Right lung (tissue), 5 donors: ENCODE measurements around the gene TOPORS. TPM values are rescaled to one million over a fixed set of nuclear protein-coding genes. Genes with fewer than 3 reads are reported as not detected.
"Not testable (repeated sequence)": the region's sequence is repeated elsewhere in the genome, so short reads cannot be mapped to it uniquely, and the experiment has no call there.

Experiments used
- DNase-seq, 2 donors: peaks; one replicate each; pipeline ENCODE4 v3.0.0-alpha.2; 2013
- polyA plus RNA-seq, 5 donors: library from polyadenylated mRNA; unstranded; fragments of 120-200 nt; gene quantifications; one replicate each; pipeline versions ENCODE4 v1.2.1 to v1.2.3, GENCODE V29; 2013; ENCODE audit warnings: inconsistent platforms in 1 of 5, low replicate concordance in 1 of 5; ENCODE audit not compliant: insufficient read length in 5 of 5, insufficient read depth in 1 of 5

TOPORS gene
- polyA plus RNA-seq, 5 donors = 23.0 to 32.6 (median 29.2) TPM

GRCh38 chr9:32571969-32572899 is 19.8 kb upstream of the TOPORS start:
- DNase-seq = peak in 1 of 2 donors; percentile 61

- no peak for DNase-seq
Observed at GRCh38 chr9:32570262-32570661, 17.9 kb upstream of the TOPORS start.

GRCh38 chr9:32566770-32567169 is 14.4 kb upstream of the TOPORS start:
- no peak for DNase-seq

- DNase-seq = no peak
Observed at GRCh38 chr9:32565967-32566366, 13.6 kb upstream of the TOPORS start.

GRCh38 chr9:32558408-32558934 is 6.1 kb upstream of the TOPORS start:
- DNase-seq = no peak

GRCh38 chr9:32554591-32554990 is 2.2 kb upstream of the TOPORS start:
- no peak for DNase-seq

GRCh38 chr9:32554107-32554506 is 1.7 kb upstream of the TOPORS start:
- peak in 1 of 2 donors; percentile 28 for DNase-seq

- peak; percentile 42 to 47 for DNase-seq
Observed at GRCh38 chr9:32551276-32552051, 922 bp downstream of the TOPORS start.

GRCh38 chr9:32550562-32551275 is 1.7 kb downstream of the TOPORS start:
- peak; percentile 95 to 97 for DNase-seq

- DNase-seq = peak; percentile 8 to 36
Observed at GRCh38 chr9:32550150-32550561, 2.2 kb downstream of the TOPORS start.

GRCh38 chr9:32548213-32548612 is 4.2 kb downstream of the TOPORS start:
- not testable (repeated sequence) for DNase-seq

- no peak for DNase-seq
Observed at GRCh38 chr9:32545884-32546283, 6.5 kb downstream of the TOPORS start.

GRCh38 chr9:32543047-32543446 is 9.3 kb downstream of the TOPORS start:
- DNase-seq = no peak

- DNase-seq = no peak
Observed at GRCh38 chr9:32533816-32534215, 18.6 kb downstream of the TOPORS start.

- DNase-seq = no peak
Observed at GRCh38 chr9:32533336-32533735, 19.1 kb downstream of the TOPORS start.

- DNase-seq = no peak
Observed at GRCh38 chr9:32526707-32527048, 25.7 kb downstream of the TOPORS start.

GRCh38 chr9:32526041-32526706 is 26.2 kb downstream of the TOPORS start, which contains the start of gene RIGI:
TSS of gene RIGI (minus strand) at chr9:32526196. CDS start at chr9:32526166, 30 bp downstream.
- peak; percentile 89 to 93 for DNase-seq

- DNase-seq = no peak
Observed at GRCh38 chr9:32525709-32526030, 26.7 kb downstream of the TOPORS start.

- peak; percentile 22 to 24 for DNase-seq
Observed at GRCh38 chr9:32524892-32525708, 27.3 kb downstream of the TOPORS start.

GRCh38 chr9:32524558-32524891 is 27.9 kb downstream of the TOPORS start:
- not testable (repeated sequence) for DNase-seq

GRCh38 chr9:32523910-32524309 is 28.5 kb downstream of the TOPORS start:
- DNase-seq = no peak
